DOHH2 (cell line): Measurements from ENCODE around the gene SAFB.

Source experiments
- EZH2phosphoT487 ChIP-seq: fragments of 200-600 bp; sonication (generic); IDR thresholded peaks from 2 replicates; pipeline ENCODE4 v1.6.1; 2017; ENCODE audit warnings: borderline replicate concordance, mild to moderate bottlenecking, antibody characterized with exemption, low read length, moderate library complexity, mixed read lengths
- TF ChIP-seq, protein P1 (sequence below): fragments of 200-600 bp; sonication (generic); IDR thresholded peaks from one replicate; pipeline ENCODE4 v1.5.1; 2014; ENCODE audit warnings: antibody characterized with exemption, mild to moderate bottlenecking, low read depth, low read length; ENCODE audit not compliant: poor library complexity, severe bottlenecking

- TF ChIP-seq, protein P1, sequence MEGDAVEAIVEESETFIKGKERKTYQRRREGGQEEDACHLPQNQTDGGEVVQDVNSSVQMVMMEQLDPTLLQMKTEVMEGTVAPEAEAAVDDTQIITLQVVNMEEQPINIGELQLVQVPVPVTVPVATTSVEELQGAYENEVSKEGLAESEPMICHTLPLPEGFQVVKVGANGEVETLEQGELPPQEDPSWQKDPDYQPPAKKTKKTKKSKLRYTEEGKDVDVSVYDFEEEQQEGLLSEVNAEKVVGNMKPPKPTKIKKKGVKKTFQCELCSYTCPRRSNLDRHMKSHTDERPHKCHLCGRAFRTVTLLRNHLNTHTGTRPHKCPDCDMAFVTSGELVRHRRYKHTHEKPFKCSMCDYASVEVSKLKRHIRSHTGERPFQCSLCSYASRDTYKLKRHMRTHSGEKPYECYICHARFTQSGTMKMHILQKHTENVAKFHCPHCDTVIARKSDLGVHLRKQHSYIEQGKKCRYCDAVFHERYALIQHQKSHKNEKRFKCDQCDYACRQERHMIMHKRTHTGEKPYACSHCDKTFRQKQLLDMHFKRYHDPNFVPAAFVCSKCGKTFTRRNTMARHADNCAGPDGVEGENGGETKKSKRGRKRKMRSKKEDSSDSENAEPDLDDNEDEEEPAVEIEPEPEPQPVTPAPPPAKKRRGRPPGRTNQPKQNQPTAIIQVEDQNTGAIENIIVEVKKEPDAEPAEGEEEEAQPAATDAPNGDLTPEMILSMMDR, result no peak
- no peak for TF ChIP-seq EZH2phosphoT487
These were observed 70.6 kb downstream of the SAFB start for GRCh38 chr19:5693195-5694166.
